ENCODE measurements around the gene TOM1. TPM values are rescaled to one million over a fixed set of nuclear protein-coding genes. Genes with fewer than 3 reads are reported as not detected.
A peak's percentile ranks its signal among the peaks of the same experiment; 100 is the strongest.

The TOM1 gene
- total and polyA plus RNA-seq, 10 of the 15 experiments (the other 5 are each of a cell fraction or from before 2014, with no cell fraction given), result 2.2 to 64.6 (median 40.3) TPM

GRCh38 chr22:35299673-35300499, at the start of gene TOM1 (continued):
- TF ChIP-seq CREB1 (IDR thresholded peaks at IDR 0.05; ENCODE audit: low read depth) (peak; percentile 76), KDM1A (IDR thresholded peaks at IDR 0.05; ENCODE audit: borderline replicate concordance) (no peak), RELB (IDR thresholded peaks at IDR 0.05; ENCODE audit: low read depth) (peak; percentile 94), POLR2AphosphoS5 (IDR thresholded peaks at IDR 0.05; ENCODE audit: low read length) (peak; percentile 41; the same call in 1 of the 2 replicates), BCL3 (IDR thresholded peaks at IDR 0.05; ENCODE audit: borderline replicate concordance, insufficient read depth, low read depth, low read length, poor library complexity, severe bottlenecking) (peak; percentile 68), ATF7 (IDR thresholded peaks at IDR 0.05; ENCODE audit: low read depth) (peak; percentile 85), RAD51 (IDR thresholded peaks at IDR 0.05) (peak; percentile 99), SP1 (IDR thresholded peaks at IDR 0.05; ENCODE audit: low read depth, low read length) (peak; percentile 99), RFX5 (IDR thresholded peaks at IDR 0.05; ENCODE audit: low read depth, low read length) (no peak), ZNF622 (IDR thresholded peaks at IDR 0.05) (no peak), CBFB (IDR thresholded peaks at IDR 0.05; ENCODE audit: low read depth) (peak; percentile 45; the same call in 1 of the 2 replicates), CEBPZ (IDR thresholded peaks at IDR 0.05; ENCODE audit: low read depth, low read length) (peak; percentile 97), NFYB (IDR thresholded peaks at IDR 0.05; ENCODE audit: insufficient read depth, low read depth, low read length) (peak; percentile 100), FOXM1 (IDR thresholded peaks at IDR 0.05; ENCODE audit: low read depth, low read length) (no peak), ZBED1 (IDR thresholded peaks at IDR 0.05; ENCODE audit: borderline replicate concordance) (no peak)
- TF ChIP-seq, protein P1, sequence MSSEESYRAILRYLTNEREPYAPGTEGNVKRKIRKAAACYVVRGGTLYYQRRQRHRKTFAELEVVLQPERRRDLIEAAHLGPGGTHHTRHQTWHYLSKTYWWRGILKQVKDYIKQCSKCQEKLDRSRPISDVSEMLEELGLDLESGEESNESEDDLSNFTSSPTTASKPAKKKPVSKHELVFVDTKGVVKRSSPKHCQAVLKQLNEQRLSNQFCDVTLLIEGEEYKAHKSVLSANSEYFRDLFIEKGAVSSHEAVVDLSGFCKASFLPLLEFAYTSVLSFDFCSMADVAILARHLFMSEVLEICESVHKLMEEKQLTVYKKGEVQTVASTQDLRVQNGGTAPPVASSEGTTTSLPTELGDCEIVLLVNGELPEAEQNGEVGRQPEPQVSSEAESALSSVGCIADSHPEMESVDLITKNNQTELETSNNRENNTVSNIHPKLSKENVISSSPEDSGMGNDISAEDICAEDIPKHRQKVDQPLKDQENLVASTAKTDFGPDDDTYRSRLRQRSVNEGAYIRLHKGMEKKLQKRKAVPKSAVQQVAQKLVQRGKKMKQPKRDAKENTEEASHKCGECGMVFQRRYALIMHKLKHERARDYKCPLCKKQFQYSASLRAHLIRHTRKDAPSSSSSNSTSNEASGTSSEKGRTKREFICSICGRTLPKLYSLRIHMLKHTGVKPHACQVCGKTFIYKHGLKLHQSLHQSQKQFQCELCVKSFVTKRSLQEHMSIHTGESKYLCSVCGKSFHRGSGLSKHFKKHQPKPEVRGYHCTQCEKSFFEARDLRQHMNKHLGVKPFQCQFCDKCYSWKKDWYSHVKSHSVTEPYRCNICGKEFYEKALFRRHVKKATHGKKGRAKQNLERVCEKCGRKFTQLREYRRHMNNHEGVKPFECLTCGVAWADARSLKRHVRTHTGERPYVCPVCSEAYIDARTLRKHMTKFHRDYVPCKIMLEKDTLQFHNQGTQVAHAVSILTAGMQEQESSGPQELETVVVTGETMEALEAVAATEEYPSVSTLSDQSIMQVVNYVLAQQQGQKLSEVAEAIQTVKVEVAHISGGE (CRISPR knock-in tag; IDR thresholded peaks at IDR 0.05), result peak; percentile 58; the same call in 1 of the 2 replicates
- TF ChIP-seq, protein P2, sequence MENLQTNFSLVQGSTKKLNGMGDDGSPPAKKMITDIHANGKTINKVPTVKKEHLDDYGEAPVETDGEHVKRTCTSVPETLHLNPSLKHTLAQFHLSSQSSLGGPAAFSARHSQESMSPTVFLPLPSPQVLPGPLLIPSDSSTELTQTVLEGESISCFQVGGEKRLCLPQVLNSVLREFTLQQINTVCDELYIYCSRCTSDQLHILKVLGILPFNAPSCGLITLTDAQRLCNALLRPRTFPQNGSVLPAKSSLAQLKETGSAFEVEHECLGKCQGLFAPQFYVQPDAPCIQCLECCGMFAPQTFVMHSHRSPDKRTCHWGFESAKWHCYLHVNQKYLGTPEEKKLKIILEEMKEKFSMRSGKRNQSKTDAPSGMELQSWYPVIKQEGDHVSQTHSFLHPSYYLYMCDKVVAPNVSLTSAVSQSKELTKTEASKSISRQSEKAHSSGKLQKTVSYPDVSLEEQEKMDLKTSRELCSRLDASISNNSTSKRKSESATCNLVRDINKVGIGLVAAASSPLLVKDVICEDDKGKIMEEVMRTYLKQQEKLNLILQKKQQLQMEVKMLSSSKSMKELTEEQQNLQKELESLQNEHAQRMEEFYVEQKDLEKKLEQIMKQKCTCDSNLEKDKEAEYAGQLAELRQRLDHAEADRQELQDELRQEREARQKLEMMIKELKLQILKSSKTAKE (IDR thresholded peaks at IDR 0.05; ENCODE audit: low read depth, poor library complexity, severe bottlenecking), result peak; percentile 83

All from GM12878 (cell line).